Gastroesophageal sphincter (tissue), 3 donors: ENCODE measurements around the gene MYO3B.

ENCODE experiments used
- CTCF ChIP-seq, 4 experiments: fragments of 200-600 bp in 2 of 4; fragments of 450-650 bp in 2 of 4; sonication (generic) in 1 of 4; IDR thresholded peaks; one replicate each; pipeline ENCODE4 v1.5.1; 2017 to 2019; ENCODE audit warnings: antibody characterized with exemption in 4 of 4, mild to moderate bottlenecking in 2 of 4, moderate library complexity in 2 of 4
- EP300 ChIP-seq: sonication (generic); formaldehyde crosslinking; IDR thresholded peaks from one replicate; pipeline ENCODE4 v1.6.1; 2017; ENCODE audit warnings: antibody characterized with exemption, mild to moderate bottlenecking
- POLR2A ChIP-seq, 2 donors: fragments of 450-650 bp; IDR thresholded peaks; one replicate each; pipeline ENCODE4 v1.6.1; 2017; ENCODE audit warnings: antibody characterized with exemption in 2 of 2, mild to moderate bottlenecking in 2 of 2, moderate library complexity in 1 of 2
- POLR2AphosphoS5 ChIP-seq: sonication (generic); formaldehyde crosslinking; IDR thresholded peaks from one replicate; pipeline ENCODE4 v1.6.1; 2017; ENCODE audit warnings: antibody characterized with exemption

- TF ChIP-seq CTCF (IDR thresholded peaks at IDR 0.05) (no peak), POLR2A (IDR thresholded peaks at IDR 0.05) (no peak), POLR2AphosphoS5 (no peak), EP300 (no peak)
Measured at GRCh38 chr2:170339750-170340692, 162.1 kb downstream of the MYO3B start.
